Omental fat pad (tissue), 4 donors: ENCODE measurements around the gene CIC. TPM values are rescaled to one million over a fixed set of nuclear protein-coding genes. Genes with fewer than 3 reads are reported as not detected.
A peak's percentile ranks its signal among the peaks of the same experiment; 100 is the strongest.

ENCODE experiments used
- ATAC-seq: fragments of 150-250 bp; one replicate; pipeline ENCODE4 v1.9.1; 2016; ENCODE audit warnings: mild to moderate bottlenecking, moderate library complexity; ENCODE audit not compliant: low FRiP score
- DNase-seq: peaks from one replicate; pipeline ENCODE4 v3.0.0-alpha.2; 2019; ENCODE audit warnings: low spot score
- CTCF ChIP-seq, 3 donors: fragments of 450-650 bp; IDR thresholded peaks; one replicate each; pipeline ENCODE4 v1.5.1; 2016 to 2017; ENCODE audit warnings: antibody characterized with exemption in 3 of 3, mild to moderate bottlenecking in 3 of 3, moderate library complexity in 2 of 3
- total RNA-seq, 4 donors: library from RNA; depleted of rRNA; stranded (reverse); fragments of >200 nt; gene quantifications; one replicate each; pipeline ENCODE4 v1.1.0, GENCODE V29; 2016

The CIC gene
- total RNA-seq, 4 donors from 2014 or later, result 15.7 to 26.3 (median 21.0) TPM

DNA sequence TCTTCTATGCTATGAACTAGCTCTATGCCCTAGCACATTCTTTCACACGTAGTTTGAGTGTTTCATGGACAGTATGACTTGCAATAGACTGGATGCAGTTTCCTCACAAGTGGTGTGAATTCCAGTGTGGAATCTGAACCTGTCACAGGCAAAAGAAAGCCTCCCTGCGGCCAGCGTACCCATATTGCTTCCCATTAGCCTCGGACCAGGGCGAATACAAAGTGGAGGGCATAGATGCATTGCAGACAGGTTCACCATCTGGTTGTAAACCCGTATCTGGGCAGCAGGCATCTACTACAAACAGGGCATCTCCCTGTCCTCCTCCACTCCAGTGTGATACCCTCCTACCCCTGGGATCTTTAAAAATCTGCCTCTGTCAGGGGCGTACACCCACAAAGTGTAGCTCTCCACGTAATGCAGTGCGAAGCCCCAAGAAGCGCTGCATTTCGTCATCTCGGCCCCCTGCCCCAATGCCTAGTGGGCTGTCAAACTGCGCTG, 1.4 kb upstream of the CIC start:
- no peak for TF ChIP-seq CTCF (IDR thresholded peaks at IDR 0.05)
- DNase-seq (no peak), ATAC-seq (no peak)

DNA sequence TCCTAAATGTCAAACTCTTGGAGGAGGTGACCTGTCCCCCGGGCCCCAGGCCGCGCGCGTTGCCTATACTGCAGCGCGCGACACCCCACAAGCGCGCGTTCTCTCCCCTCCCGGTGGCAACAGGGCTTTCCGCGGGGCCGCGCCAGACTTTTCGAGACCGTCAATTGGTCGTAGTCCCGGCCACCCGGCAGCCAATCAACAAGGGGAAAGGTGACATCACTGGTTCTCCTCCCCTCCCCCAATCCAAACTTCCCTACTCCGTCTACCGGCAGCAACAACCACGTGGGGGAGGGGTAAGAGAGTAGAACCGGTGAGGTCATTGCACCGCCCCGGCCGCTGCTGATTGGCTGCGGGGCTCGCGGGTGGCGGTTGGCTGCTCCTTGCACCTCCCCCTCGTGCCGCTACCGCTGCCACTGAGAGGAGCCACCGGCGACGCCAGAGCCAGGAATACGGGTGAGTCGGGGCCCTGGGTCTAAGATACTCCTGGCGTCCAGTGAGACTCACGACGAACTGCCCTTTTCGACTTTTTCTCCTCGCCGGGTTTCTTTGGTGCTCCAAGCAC, 829 bp upstream of the CIC start:
- ATAC-seq (peak; percentile 85), DNase-seq (peak; percentile 88)
- TF ChIP-seq CTCF (IDR thresholded peaks at IDR 0.05), result no peak

DNA sequence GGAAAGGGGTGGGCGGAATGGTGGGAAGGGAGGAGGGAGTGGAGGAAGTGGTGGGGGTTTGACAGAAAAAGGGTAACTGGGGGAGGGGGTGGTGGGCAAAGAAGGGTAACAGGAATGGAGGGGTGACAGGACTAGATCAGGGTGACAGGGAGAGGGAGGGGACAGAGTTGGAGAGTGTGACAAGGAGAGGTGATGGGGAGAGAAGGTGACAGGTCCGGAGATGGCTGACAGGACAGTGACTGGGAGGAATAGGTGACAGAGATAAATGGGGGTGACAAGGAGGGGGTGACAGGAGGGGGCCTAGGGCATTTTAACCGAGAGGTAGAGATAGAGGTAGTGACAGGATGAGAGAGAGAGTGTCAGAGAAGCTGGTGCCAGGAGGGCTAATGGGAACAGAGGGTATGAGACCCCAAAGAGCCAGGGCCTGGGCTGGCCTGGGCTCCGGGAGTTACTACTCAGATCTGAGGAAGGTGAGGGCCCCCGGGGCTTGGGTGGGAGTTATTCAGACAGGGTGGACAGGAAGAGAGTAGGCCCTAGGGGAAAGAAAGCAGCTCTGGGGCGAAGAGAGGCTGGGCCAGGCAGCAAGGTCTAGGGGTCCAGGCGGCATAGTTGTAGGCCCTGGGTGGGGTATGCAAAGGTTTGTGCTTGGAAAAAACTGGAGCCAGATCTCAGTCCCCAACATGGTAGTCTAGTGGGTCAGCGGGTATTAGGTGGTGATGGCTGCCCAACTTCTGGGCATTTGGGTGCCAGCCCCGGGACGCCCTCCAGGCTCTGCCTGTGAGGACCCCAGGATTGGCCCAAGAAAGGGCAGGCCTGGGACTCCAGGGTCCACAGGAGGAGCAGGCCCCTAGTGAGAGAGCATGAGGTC, 660 bp downstream of the CIC start:
- ATAC-seq (no peak), DNase-seq (no peak)
- TF ChIP-seq CTCF (IDR thresholded peaks at IDR 0.05), result no peak

DNA sequence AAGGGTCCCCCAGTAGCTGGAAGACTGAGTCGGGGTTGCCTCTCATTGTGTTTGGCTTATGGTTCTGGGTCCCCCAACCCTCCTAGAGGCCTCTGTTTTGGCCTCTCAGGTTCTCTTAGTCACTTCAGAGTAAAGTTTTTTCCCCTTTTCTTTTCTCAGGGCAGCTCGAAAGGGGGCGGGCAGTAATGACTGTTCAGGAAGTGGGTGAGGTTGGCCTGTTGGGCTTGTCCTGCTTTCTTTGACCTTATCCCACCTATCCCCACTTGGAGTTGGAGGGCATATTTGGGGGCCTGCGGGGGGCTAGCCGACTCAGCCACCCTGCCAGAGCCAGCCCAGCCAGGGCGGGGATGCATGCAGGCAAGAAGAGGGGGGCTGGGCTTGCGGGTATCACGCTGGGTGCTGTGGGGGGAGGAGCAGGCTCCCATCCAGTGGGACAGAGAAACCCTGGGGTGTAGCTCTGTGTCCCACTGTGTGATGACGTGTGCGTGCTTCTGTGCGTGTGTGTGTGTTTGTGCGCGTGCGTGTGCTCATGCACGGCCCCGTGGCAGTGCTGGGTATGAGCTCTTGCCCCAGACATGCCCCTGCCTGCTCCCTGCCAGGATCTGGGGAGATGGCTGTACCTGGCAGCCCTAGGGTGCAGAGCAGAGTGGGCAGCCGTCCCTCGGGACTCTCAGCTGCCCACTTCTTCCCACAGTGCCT, 1.4 kb downstream of the CIC start:
- no peak for DNase-seq
- ATAC-seq, result no peak
- no peak for TF ChIP-seq CTCF (IDR thresholded peaks at IDR 0.05)

- no peak for TF ChIP-seq CTCF (IDR thresholded peaks at IDR 0.05)
- ATAC-seq, result no peak
- no peak for DNase-seq
These were observed 2.0 kb downstream of the CIC start for GRCh38 chr19:42271045-42271419.

DNA sequence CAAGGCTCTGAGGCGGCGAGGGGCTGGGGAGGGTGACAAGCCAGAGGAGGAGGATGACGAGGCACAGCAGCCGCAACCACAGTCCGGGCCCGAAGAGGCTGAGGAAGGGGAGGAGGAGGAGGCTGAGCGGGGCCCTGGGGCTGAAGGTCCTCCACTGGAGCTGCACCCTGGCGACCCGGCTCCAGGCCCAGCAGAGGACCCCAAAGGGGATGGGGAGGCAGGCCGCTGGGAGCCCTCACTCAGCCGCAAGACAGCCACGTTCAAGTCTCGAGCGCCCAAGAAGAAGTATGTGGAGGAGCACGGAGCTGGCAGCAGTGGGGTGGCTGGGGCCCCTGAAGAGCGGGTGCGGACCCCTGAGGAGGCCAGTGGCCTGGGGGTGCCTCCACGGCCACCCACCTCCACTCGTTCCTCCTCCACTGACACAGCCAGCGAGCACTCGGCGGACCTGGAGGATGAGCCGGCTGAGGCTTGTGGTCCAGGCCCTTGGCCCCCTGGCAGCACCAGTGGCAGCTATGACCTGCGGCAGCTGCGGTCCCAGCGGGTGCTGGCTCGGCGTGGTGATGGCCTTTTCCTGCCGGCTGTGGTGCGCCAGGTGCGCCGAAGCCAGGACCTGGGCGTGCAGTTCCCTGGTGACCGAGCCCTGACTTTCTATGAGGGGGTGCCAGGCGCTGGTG, 2.9 kb downstream of the CIC start:
- ATAC-seq, result no peak
- no peak for TF ChIP-seq CTCF (IDR thresholded peaks at IDR 0.05)
- no peak for DNase-seq
